DOHH2 (cell line): ENCODE data around the gene SEC14L2.

Experiments used
- H3F3A ChIP-seq: fragments of 200-600 bp; sonication (generic), shearing (Covaris generic); 2 replicates; pipeline ENCODE4 v1.6.0; 2016; ENCODE audit warnings: antibody characterized with exemption, mild to moderate bottlenecking; ENCODE audit not compliant: control insufficient read depth, insufficient read depth
- H3K27ac ChIP-seq: fragments of 200-600 bp; sonication (generic); 2 replicates; pipeline ENCODE4 v1.5.1; 2014; ENCODE audit warnings: low read depth, mild to moderate bottlenecking, low read length, moderate library complexity
- H3K27me3 ChIP-seq: fragments of 200-600 bp; sonication (generic); 2 replicates; pipeline ENCODE4 v1.6.1; 2014; ENCODE audit warnings: mild to moderate bottlenecking, low read length, mixed read lengths; ENCODE audit not compliant: control insufficient read depth
- H3K36me3 ChIP-seq: fragments of 200-600 bp; sonication (generic); 2 replicates; pipeline ENCODE4 v1.6.1; 2014; ENCODE audit warnings: mild to moderate bottlenecking, low read length, moderate library complexity, mixed read lengths; ENCODE audit not compliant: control insufficient read depth
- H3K4me1 ChIP-seq: fragments of 200-600 bp; sonication (generic); 2 replicates; pipeline ENCODE4 v1.6.1; 2014; ENCODE audit warnings: mild to moderate bottlenecking, low read length, mixed read lengths; ENCODE audit not compliant: control insufficient read depth
- H3K4me2 ChIP-seq: fragments of 200-600 bp; sonication (generic); 2 replicates; pipeline ENCODE4 v1.6.0; 2014; ENCODE audit warnings: mild to moderate bottlenecking, low read length, moderate library complexity
- H3K4me3 ChIP-seq: fragments of 200-600 bp; sonication (generic); 2 replicates; pipeline ENCODE4 v1.5.1; 2014; ENCODE audit warnings: mild to moderate bottlenecking, low read length, mixed read lengths
- H3K79me2 ChIP-seq: fragments of 200-600 bp; sonication (generic); 2 replicates; pipeline ENCODE4 v1.6.1; 2014; ENCODE audit warnings: mild to moderate bottlenecking, low read length, mixed read lengths; ENCODE audit not compliant: control insufficient read depth
- H3K9me2 ChIP-seq: fragments of 200-600 bp; sonication (generic); replicated peaks from 2 replicates; pipeline ENCODE4 v1.6.1; 2014; ENCODE audit warnings: mild to moderate bottlenecking, low read length, mixed read lengths; ENCODE audit not compliant: control insufficient read depth
- H3K9me3 ChIP-seq: fragments of 200-600 bp; sonication (generic); 2 replicates; pipeline ENCODE4 v1.6.1; 2014; ENCODE audit warnings: antibody characterized with exemption, low read length, mixed read lengths; ENCODE audit not compliant: control insufficient read depth, insufficient read depth
- H4K20me1 ChIP-seq: fragments of 200-600 bp; sonication (generic); 2 replicates; pipeline ENCODE4 v1.6.0; 2014; ENCODE audit warnings: low read depth, mild to moderate bottlenecking, antibody characterized with exemption, low read length, moderate library complexity; ENCODE audit not compliant: control insufficient read depth, insufficient read depth
- CTCF ChIP-seq: fragments of 200-600 bp; sonication (generic); IDR thresholded peaks from one replicate; pipeline ENCODE4 v1.5.1; 2014; ENCODE audit warnings: antibody characterized with exemption, mild to moderate bottlenecking, low read depth, low read length; ENCODE audit not compliant: poor library complexity, severe bottlenecking
- EZH2phosphoT487 ChIP-seq: fragments of 200-600 bp; sonication (generic); IDR thresholded peaks from 2 replicates; pipeline ENCODE4 v1.6.1; 2017; ENCODE audit warnings: borderline replicate concordance, mild to moderate bottlenecking, antibody characterized with exemption, low read length, moderate library complexity, mixed read lengths

Gene SEC14L2

GRCh38 chr22:30390974-30391691 is 5.7 kb upstream of the SEC14L2 start:
- H3K9me3 ChIP-seq = peaks cover 6% of the 10 kb centered on the region; the same call in 1 of the 2 replicates
- peaks cover 38% of the 10 kb centered on the region for H3K4me1 ChIP-seq
- H3K79me2 ChIP-seq = no peaks in the 10 kb centered on the region
- H3K27me3 ChIP-seq = 0 out of 2 replicates have a peak, but pooled peaks cover 2% of the 10 kb centered on the region
- no peaks in the 10 kb centered on the region for H3K9me2 ChIP-seq
- peak overlapping the region; percentile 49 for H3K4me2 ChIP-seq
- peak overlapping the region; percentile 7 for H3K4me3 ChIP-seq
- TF ChIP-seq CTCF (peak; percentile 93), EZH2phosphoT487 (no peak)
- H3F3A ChIP-seq = no peaks in the 10 kb centered on the region
- no peaks in the 10 kb centered on the region for H3K36me3 ChIP-seq
- H3K27ac ChIP-seq = peak overlapping the region; percentile 15; the same call in 1 of the 2 replicates
- H4K20me1 ChIP-seq = no peaks in the 10 kb centered on the region

GRCh38 chr22:30392661-30393321 is 4.0 kb upstream of the SEC14L2 start:
- Histone ChIP-seq H3K4me1 (peaks cover 45% of the 10 kb centered on the region), H3K27ac (peak overlapping the region; percentile 34), H3F3A (no peaks in the 10 kb centered on the region), H3K4me3 (peak overlapping the region; percentile 54), H3K79me2 (no peaks in the 10 kb centered on the region), H3K9me3 (peaks cover 6% of the 10 kb centered on the region; the same call in 1 of the 2 replicates), H3K36me3 (no peaks in the 10 kb centered on the region), H3K9me2 (no peaks in the 10 kb centered on the region), H3K27me3 (peaks cover 17% of the 10 kb centered on the region), H3K4me2 (peak overlapping the region; percentile 70), H4K20me1 (no peaks in the 10 kb centered on the region)
- TF ChIP-seq EZH2phosphoT487 (no peak), CTCF (no peak)

GRCh38 chr22:30393322-30393680 is 3.5 kb upstream of the SEC14L2 start:
- Histone ChIP-seq H4K20me1 (no peaks in the 10 kb centered on the region), H3K36me3 (no peaks in the 10 kb centered on the region), H3K4me3 (peak overlapping the region; percentile 54), H3K27ac (peak overlapping the region; percentile 34; the same call in 1 of the 2 replicates), H3K9me3 (peaks cover 6% of the 10 kb centered on the region; the same call in 1 of the 2 replicates), H3F3A (no peaks in the 10 kb centered on the region), H3K9me2 (no peaks in the 10 kb centered on the region), H3K4me2 (peak overlapping the region; percentile 70), H3K4me1 (peaks cover 45% of the 10 kb centered on the region), H3K79me2 (no peaks in the 10 kb centered on the region), H3K27me3 (peaks cover 22% of the 10 kb centered on the region)
- TF ChIP-seq EZH2phosphoT487 = no peak
- no peak for TF ChIP-seq CTCF
